Activated naive CD4-positive, alpha-beta T cell treated with anti-CD3 and anti-CD28 coated beads for 36 hours (primary cell): Measurements from ENCODE around the gene EXOC4. TPM values are rescaled to one million over a fixed set of nuclear protein-coding genes. Genes with fewer than 3 reads are reported as not detected.

Source experiments
- CTCF ChIA-PET: fragments of 350-600 bp; sonication (Branson Sonifier 250); formaldehyde crosslinking; loops from one replicate; lab custom pipeline; 2021; ENCODE audit warnings: antibody characterized with exemption; lab: Charles Lee
- DNase-seq: peaks from one replicate; pipeline ENCODE4 v3.0.0-alpha.2; 2020
- H3K27ac Mint-ChIP-seq: one replicate; pipeline ENCODE4 v1.8.0; 2021; ENCODE audit warnings: mild to moderate bottlenecking, mixed read lengths
- H3K27me3 Mint-ChIP-seq: one replicate; pipeline ENCODE4 v1.8.0; 2021; ENCODE audit warnings: low read depth, mixed read lengths
- H3K36me3 Mint-ChIP-seq: one replicate; pipeline ENCODE4 v1.8.0; 2021; ENCODE audit warnings: low read depth, mixed read lengths
- H3K4me1 Mint-ChIP-seq: one replicate; pipeline ENCODE4 v1.8.0; 2021; ENCODE audit warnings: low read depth, mixed read lengths
- H3K4me3 Mint-ChIP-seq: one replicate; pipeline ENCODE4 v1.8.0; 2021; ENCODE audit warnings: mild to moderate bottlenecking, moderate library complexity, mixed read lengths
- H3K9me3 Mint-ChIP-seq: one replicate; pipeline ENCODE4 v1.8.0; 2021; ENCODE audit warnings: mixed read lengths
- intact Hi-C: fragments of 100-400 bp; cut with micrococcal nuclease; formaldehyde crosslinking; loops from one replicate; pipeline ENCODE4 v1.15.1; 2023
- total RNA-seq, 2 experiments: library from RNA; stranded (reverse); gene quantifications; one replicate each; pipeline ENCODE4 v1.2.3, GENCODE V29; 2021

EXOC4 gene
- total RNA-seq, 2 experiments from 2014 or later, result 57.1 to 62.1 TPM

DNA sequence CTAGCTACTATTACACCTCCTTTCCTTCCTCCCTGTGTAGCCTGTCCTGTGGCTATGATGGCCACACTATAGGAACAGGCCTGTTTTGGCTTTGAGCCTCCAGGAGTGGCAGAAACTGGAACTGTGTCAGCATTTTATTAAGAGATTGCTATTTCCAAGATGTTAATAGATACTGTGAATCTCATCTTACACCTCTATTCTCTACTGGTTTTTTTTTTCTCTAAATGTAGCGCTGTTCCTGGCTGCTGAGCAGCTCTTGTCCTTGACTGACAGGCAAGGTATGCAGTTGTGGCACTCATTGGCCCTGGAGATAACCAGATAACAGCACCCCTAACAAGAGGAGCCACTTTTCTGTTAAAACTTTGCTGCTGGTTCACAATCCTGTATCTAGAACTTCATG lies 119.5 kb downstream of the EXOC4 start:
- intact Hi-C loops, result no loop called here
- Mint-ChIP-seq H3K27me3 (no peaks in the 10 kb centered on the region), H3K9me3 (peaks cover 1% of the 10 kb centered on the region), H3K4me1 (no peaks in the 10 kb centered on the region), H3K27ac (no peak overlapping the region), H3K4me3 (no peak overlapping the region), H3K36me3 (peaks cover 27% of the 10 kb centered on the region)
- CTCF ChIA-PET, result no interaction called here
- no peak for DNase-seq

DNA sequence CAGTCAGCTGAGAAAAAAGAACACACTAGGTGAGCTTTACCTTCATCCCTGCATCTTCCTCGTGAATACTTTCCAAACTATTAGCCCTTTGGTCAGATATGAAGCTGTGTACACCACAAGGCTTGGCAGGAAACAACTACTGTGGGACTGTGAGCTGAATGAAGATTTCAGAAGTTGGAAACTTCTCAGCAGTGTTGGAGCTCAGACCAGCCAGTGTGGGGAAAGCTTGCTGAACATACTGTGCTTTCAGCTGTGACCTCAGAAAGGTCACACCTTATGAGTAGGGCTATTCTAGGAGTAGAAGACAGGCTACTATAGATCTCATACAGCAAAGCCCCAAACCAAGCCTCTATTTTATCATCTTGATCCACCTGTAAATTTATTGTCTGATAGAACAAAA lies 123.6 kb downstream of the EXOC4 start:
- Mint-ChIP-seq H3K4me1 (no peaks in the 10 kb centered on the region), H3K4me3 (no peak overlapping the region), H3K36me3 (peaks cover 36% of the 10 kb centered on the region), H3K27me3 (no peaks in the 10 kb centered on the region), H3K27ac (no peak overlapping the region), H3K9me3 (peaks cover 7% of the 10 kb centered on the region)
- CTCF ChIA-PET, result no interaction called here
- DNase-seq, result no peak
- intact Hi-C loops, result no loop called here

GRCh38 chr7:133381965-133382364 lies 129.1 kb downstream of the EXOC4 start:
- Mint-ChIP-seq H3K4me1 (peaks cover 4% of the 10 kb centered on the region), H3K27me3 (no peaks in the 10 kb centered on the region), H3K36me3 (peaks cover 27% of the 10 kb centered on the region), H3K4me3 (no peak overlapping the region), H3K27ac (no peak overlapping the region), H3K9me3 (peaks cover 7% of the 10 kb centered on the region)
- no peak for DNase-seq
- CTCF ChIA-PET, result no interaction called here
- intact Hi-C loops, result no loop called here

DNA sequence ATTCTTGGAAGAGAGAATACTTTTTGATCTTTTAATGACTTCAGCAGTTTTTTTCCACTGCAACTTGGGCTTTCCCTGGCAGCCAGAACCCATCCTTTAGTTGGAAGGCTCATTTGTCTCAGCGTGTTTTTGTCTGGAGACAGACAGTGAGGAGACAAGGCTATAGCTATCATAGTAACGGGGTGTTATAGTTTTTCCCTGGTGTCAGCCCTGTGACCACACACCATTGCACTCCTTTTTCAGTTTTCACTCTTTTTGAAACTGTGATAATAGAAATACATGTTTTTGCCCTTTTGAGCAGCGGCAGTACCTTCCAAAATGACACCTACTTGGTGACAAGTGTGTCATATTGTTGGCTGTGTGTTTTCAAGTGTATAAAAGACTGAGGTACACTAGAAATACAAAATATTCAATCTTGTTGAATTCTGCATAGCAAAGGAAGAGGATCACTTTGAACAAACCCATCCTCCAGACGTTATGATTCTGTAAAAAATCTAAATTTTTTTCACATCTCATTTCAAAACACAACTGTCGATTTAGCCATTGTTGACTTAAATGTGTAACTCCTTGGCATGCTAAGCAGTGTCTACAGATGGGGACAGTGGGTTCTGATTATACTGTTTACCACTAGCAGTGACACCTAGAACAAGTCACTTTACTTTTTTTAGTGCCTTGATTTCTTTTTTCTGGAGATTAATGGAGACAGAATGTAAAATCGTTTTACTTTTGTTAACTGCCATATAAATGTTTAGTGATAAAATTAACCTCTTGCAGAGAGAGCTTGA lies 130.1 kb downstream of the EXOC4 start:
- Mint-ChIP-seq H3K9me3 (peaks cover 3% of the 10 kb centered on the region), H3K4me3 (no peak overlapping the region), H3K36me3 (peaks cover 25% of the 10 kb centered on the region), H3K4me1 (peaks cover 4% of the 10 kb centered on the region), H3K27me3 (no peaks in the 10 kb centered on the region), H3K27ac (no peak overlapping the region)
- no peak for DNase-seq
- intact Hi-C loops, result no loop called here
- CTCF ChIA-PET, result no interaction called here

DNA sequence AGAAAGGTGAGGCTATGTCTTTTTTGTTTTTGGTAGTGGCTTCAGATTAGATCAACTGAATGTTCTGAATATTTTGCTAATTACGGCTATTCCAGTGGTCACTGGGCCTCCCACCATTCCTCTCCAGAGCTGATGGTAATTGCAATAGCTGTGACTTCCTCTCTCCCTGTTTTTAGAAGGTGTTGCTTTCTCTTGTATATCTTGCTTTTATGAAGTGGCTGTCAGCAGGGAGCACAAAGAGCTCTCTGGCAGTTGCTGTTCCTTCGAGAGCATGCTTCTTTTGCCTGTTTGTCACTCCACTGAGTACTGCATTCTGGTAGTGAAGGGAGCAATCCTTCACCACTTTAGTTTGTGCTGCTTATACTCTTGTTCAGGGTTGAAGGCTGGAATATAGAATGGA lies 133.3 kb downstream of the EXOC4 start:
- Mint-ChIP-seq H3K36me3 (peaks cover 23% of the 10 kb centered on the region), H3K4me1 (peaks cover 14% of the 10 kb centered on the region), H3K27me3 (no peaks in the 10 kb centered on the region), H3K27ac (no peak overlapping the region), H3K9me3 (no peaks in the 10 kb centered on the region), H3K4me3 (no peak overlapping the region)
- DNase-seq, result no peak
- CTCF ChIA-PET, result no interaction called here
- intact Hi-C loops, result no loop called here

- CTCF ChIA-PET, result no interaction called here
- H3K9me3 Mint-ChIP-seq, result no peaks in the 10 kb centered on the region
- no peak overlapping the region for H3K4me3 Mint-ChIP-seq
- peaks cover 14% of the 10 kb centered on the region for H3K4me1 Mint-ChIP-seq
- intact Hi-C loops, result no loop called here
- no peak for DNase-seq
- H3K27me3 Mint-ChIP-seq, result no peaks in the 10 kb centered on the region
- no peak overlapping the region for H3K27ac Mint-ChIP-seq
- peaks cover 20% of the 10 kb centered on the region for H3K36me3 Mint-ChIP-seq
These were observed 136.8 kb downstream of the EXOC4 start for GRCh38 chr7:133389727-133390126.

GRCh38 chr7:133391206-133391605 lies 138.3 kb downstream of the EXOC4 start:
- intact Hi-C loops, result no loop called here
- no peaks in the 10 kb centered on the region for H3K27me3 Mint-ChIP-seq
- peaks cover 12% of the 10 kb centered on the region for H3K4me1 Mint-ChIP-seq
- no peaks in the 10 kb centered on the region for H3K9me3 Mint-ChIP-seq
- CTCF ChIA-PET, result no interaction called here
- DNase-seq, result no peak
- peaks cover 12% of the 10 kb centered on the region for H3K36me3 Mint-ChIP-seq
- no peak overlapping the region for H3K27ac Mint-ChIP-seq
- H3K4me3 Mint-ChIP-seq, result no peak overlapping the region

- Mint-ChIP-seq H3K4me1 (peaks cover 8% of the 10 kb centered on the region), H3K27me3 (no peaks in the 10 kb centered on the region), H3K27ac (no peak overlapping the region), H3K9me3 (no peaks in the 10 kb centered on the region), H3K36me3 (peaks cover 2% of the 10 kb centered on the region), H3K4me3 (no peak overlapping the region)
- DNase-seq, result no peak
- CTCF ChIA-PET, result interaction anchor here (0.7 kb wide), 2 partner anchors 9 to 338 kb away, joined by 3 to 4 read pairs; no protein-coding TSS in a partner anchor
- intact Hi-C loops, result no loop called here
These were observed 141.5 kb downstream of the EXOC4 start for GRCh38 chr7:133394369-133394768.

GRCh38 chr7:133395551-133395950 lies 142.7 kb downstream of the EXOC4 start:
- H3K27me3 Mint-ChIP-seq, result no peaks in the 10 kb centered on the region
- intact Hi-C loops, result no loop called here
- DNase-seq, result no peak
- H3K9me3 Mint-ChIP-seq, result no peaks in the 10 kb centered on the region
- no peak overlapping the region for H3K4me3 Mint-ChIP-seq
- peaks cover 6% of the 10 kb centered on the region for H3K4me1 Mint-ChIP-seq
- H3K36me3 Mint-ChIP-seq, result peaks cover 2% of the 10 kb centered on the region
- CTCF ChIA-PET, result no interaction called here
- no peak overlapping the region for H3K27ac Mint-ChIP-seq

- Mint-ChIP-seq H3K4me1 (peaks cover 8% of the 10 kb centered on the region), H3K9me3 (no peaks in the 10 kb centered on the region), H3K27me3 (no peaks in the 10 kb centered on the region), H3K36me3 (peaks cover 3% of the 10 kb centered on the region), H3K4me3 (no peak overlapping the region), H3K27ac (no peak overlapping the region)
- intact Hi-C loops, result no loop called here
- CTCF ChIA-PET, result no interaction called here
- DNase-seq, result no peak
These were observed 145.6 kb downstream of the EXOC4 start for GRCh38 chr7:133398506-133398905.

DNA sequence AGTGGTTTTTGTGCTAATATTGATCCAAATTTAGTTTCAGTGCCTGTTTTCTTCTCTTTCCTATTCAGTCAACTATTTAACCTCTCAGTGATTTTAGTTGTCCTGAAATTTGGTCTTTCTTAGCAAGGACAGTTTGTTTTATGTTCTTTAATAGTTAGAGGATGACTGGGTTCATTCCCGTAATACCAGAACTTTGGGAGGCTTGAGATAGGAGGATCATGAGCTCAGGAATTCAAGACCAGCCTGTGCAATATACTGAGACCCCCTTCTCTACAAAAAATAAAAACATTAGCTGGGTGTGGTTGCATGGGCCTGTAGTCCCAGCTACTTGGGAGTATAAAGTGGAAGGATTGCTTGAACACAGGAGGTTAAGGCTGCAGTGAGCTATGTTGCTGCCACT lies 148.3 kb downstream of the EXOC4 start:
- Mint-ChIP-seq H3K36me3 (peaks cover 12% of the 10 kb centered on the region), H3K27me3 (no peaks in the 10 kb centered on the region), H3K4me1 (peaks cover 8% of the 10 kb centered on the region), H3K27ac (no peak overlapping the region), H3K4me3 (no peak overlapping the region), H3K9me3 (no peaks in the 10 kb centered on the region)
- intact Hi-C loops, result no loop called here
- CTCF ChIA-PET, result interaction anchor here (0.7 kb wide), 1 partner anchor 61 kb away, joined by 3 read pairs; no protein-coding TSS in a partner anchor
- no peak for DNase-seq

- H3K27ac Mint-ChIP-seq, result no peak overlapping the region
- CTCF ChIA-PET, result no interaction called here
- H3K36me3 Mint-ChIP-seq, result peaks cover 17% of the 10 kb centered on the region
- no peaks in the 10 kb centered on the region for H3K27me3 Mint-ChIP-seq
- intact Hi-C loops, result no loop called here
- no peak for DNase-seq
- H3K4me3 Mint-ChIP-seq, result no peak overlapping the region
- no peaks in the 10 kb centered on the region for H3K4me1 Mint-ChIP-seq
- H3K9me3 Mint-ChIP-seq, result peaks cover 3% of the 10 kb centered on the region
These were observed 155.3 kb downstream of the EXOC4 start for GRCh38 chr7:133408212-133408611.

DNA sequence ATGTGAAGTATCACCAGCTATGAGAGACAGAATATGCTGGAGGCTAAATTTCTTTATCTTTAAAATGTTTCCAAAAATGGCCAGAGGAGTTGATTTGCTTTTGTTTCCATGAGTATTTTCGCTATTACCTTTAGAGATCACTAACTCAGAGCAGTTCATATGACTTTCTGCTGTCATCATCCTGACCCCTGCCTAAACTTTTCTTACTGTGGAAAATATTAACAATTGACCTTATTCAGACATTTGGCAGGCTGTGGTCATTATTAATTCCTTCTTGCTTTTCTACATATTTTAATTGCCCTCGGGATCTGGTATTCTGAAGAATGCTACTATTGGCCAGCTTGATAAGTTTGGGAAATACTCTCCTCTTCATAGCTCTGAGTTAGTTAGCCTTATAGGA lies 156.5 kb downstream of the EXOC4 start:
- Mint-ChIP-seq H3K27me3 (no peaks in the 10 kb centered on the region), H3K27ac (no peak overlapping the region), H3K9me3 (peaks cover 3% of the 10 kb centered on the region), H3K36me3 (peaks cover 13% of the 10 kb centered on the region), H3K4me3 (no peak overlapping the region), H3K4me1 (no peaks in the 10 kb centered on the region)
- CTCF ChIA-PET, result interaction anchor here (0.6 kb wide), 1 partner anchor 227 kb away, joined by 4 read pairs; no protein-coding TSS in a partner anchor
- intact Hi-C loops, result no loop called here
- no peak for DNase-seq
